HG03045 (cell line): ENCODE data around the gene RNF44.
"Not testable (repeated sequence)": the region's sequence is repeated elsewhere in the genome, so short reads cannot be mapped to it uniquely, and the experiment has no call there.

Source experiments
- ATAC-seq: cut with Tn5 transposase; IDR thresholded peaks from one replicate; pipeline ENCODE4 v1.9.1; 2021; ENCODE audit warnings: mild to moderate bottlenecking, moderate library complexity; ENCODE audit not compliant: unreplicated experiment

The RNF44 gene

GRCh38 chr5:176521286-176521685, 15.9 kb downstream of the RNF44 start:
- no peak for ATAC-seq

- ATAC-seq, result no peak
These were observed 17.1 kb downstream of the RNF44 start for GRCh38 chr5:176519810-176520720.

- no peak for ATAC-seq
These were observed 20.0 kb downstream of the RNF44 start for GRCh38 chr5:176517053-176517661.

GRCh38 chr5:176515396-176515795, 21.8 kb downstream of the RNF44 start:
- no peak for ATAC-seq

GRCh38 chr5:176514244-176514950, 22.8 kb downstream of the RNF44 start:
- ATAC-seq, result no peak

- ATAC-seq, result no peak
These were observed 23.4 kb downstream of the RNF44 start for GRCh38 chr5:176513788-176514187.

- no peak for ATAC-seq
These were observed 28.6 kb downstream of the RNF44 start for GRCh38 chr5:176508603-176509002.

GRCh38 chr5:176507911-176508310, 29.3 kb downstream of the RNF44 start:
- no peak for ATAC-seq

GRCh38 chr5:176503496-176503895, 33.7 kb downstream of the RNF44 start:
- ATAC-seq, result no peak

GRCh38 chr5:176501333-176501732, 35.9 kb downstream of the RNF44 start:
- ATAC-seq, result no peak

GRCh38 chr5:176500511-176500910, 36.7 kb downstream of the RNF44 start:
- no peak for ATAC-seq

GRCh38 chr5:176499273-176499672, 37.9 kb downstream of the RNF44 start:
- no peak for ATAC-seq

- no peak for ATAC-seq
These were observed 39.4 kb downstream of the RNF44 start for GRCh38 chr5:176497852-176498251.

- ATAC-seq, result no peak
These were observed 44.8 kb downstream of the RNF44 start for GRCh38 chr5:176492431-176492830.

- no peak for ATAC-seq
These were observed 45.3 kb downstream of the RNF44 start for GRCh38 chr5:176491901-176492300.

GRCh38 chr5:176491101-176491502, 46.1 kb downstream of the RNF44 start:
- ATAC-seq, result no peak

GRCh38 chr5:176490301-176490700, 46.9 kb downstream of the RNF44 start:
- no peak for ATAC-seq

- no peak for ATAC-seq
These were observed 48.1 kb downstream of the RNF44 start for GRCh38 chr5:176489077-176489476.

GRCh38 chr5:176487160-176487559, 50.0 kb downstream of the RNF44 start:
- not testable (repeated sequence) for ATAC-seq

- ATAC-seq, result no peak
These were observed 50.9 kb downstream of the RNF44 start for GRCh38 chr5:176486189-176486757.

GRCh38 chr5:176485176-176485575, 52.0 kb downstream of the RNF44 start:
- no peak for ATAC-seq
